ENCODE results near the gene CLDN10. TPM values are rescaled to one million over a fixed set of nuclear protein-coding genes. Genes with fewer than 3 reads are reported as not detected.

Gene CLDN10
- total and polyA plus RNA-seq, 8 donors = 1.3 to 2.1 TPM; not detected in 6

GRCh38 chr13:95585867-95586266 lies 33.3 kb downstream of the CLDN10 start:
- intact Hi-C loops (cut with DNase I; ENCODE audit: low total_unique reads) = no loop called here
- no peaks in the 10 kb centered on the region for H3K9me3 ChIP-seq
- H3K27ac ChIP-seq = no peak overlapping the region
- 87 to 93% (median 90%) methylated on average over 4 of the region's 4 CpGs for WGBS, 5 donors
- no peaks in the 10 kb centered on the region for H3K27me3 ChIP-seq
- no peak for DNase-seq
- no peaks in the 10 kb centered on the region for H3K4me1 ChIP-seq
- H3K4me3 ChIP-seq = no peak overlapping the region
- peaks cover 0 to 75% (median 30%) of the 10 kb centered on the region in 4 donors for H3K36me3 ChIP-seq
- no peak for TF ChIP-seq CTCF (IDR thresholded peaks at IDR 0.05)
- TF ChIP-seq POLR2AphosphoS5 (IDR thresholded peaks at IDR 0.05) = no peak
- no peak for TF ChIP-seq EP300 (IDR thresholded peaks at IDR 0.05)
- TF ChIP-seq POLR2A (IDR thresholded peaks at IDR 0.05) = no peak

GRCh38 chr13:95588134-95588533 lies 35.6 kb downstream of the CLDN10 start:
- H3K4me3 ChIP-seq = no peak overlapping the region
- H3K27ac ChIP-seq = no peak overlapping the region
- TF ChIP-seq CTCF (IDR thresholded peaks at IDR 0.05) (no peak), POLR2AphosphoS5 (IDR thresholded peaks at IDR 0.05) (no peak), POLR2A (IDR thresholded peaks at IDR 0.05) (no peak), EP300 (IDR thresholded peaks at IDR 0.05) (no peak)
- 86 to 91% (median 88%) methylated on average over 3 of the region's 3 CpGs for WGBS, 5 donors
- no peak for DNase-seq
- no peaks in the 10 kb centered on the region for H3K4me1 ChIP-seq
- peaks cover 0 to 57% (median 23%) of the 10 kb centered on the region in 4 donors for H3K36me3 ChIP-seq
- intact Hi-C loops (cut with DNase I; ENCODE audit: low total_unique reads) = no loop called here
- H3K9me3 ChIP-seq = no peaks in the 10 kb centered on the region
- no peaks in the 10 kb centered on the region for H3K27me3 ChIP-seq

- peaks cover 0 to 56% (median 23%) of the 10 kb centered on the region in 4 donors for H3K36me3 ChIP-seq
- no peak for DNase-seq
- H3K27me3 ChIP-seq = no peaks in the 10 kb centered on the region
- H3K27ac ChIP-seq = no peak overlapping the region
- H3K4me3 ChIP-seq = no peak overlapping the region
- WGBS, 5 donors = 81 to 92% (median 90%) methylated on average over 2 of the region's 2 CpGs
- intact Hi-C loops (cut with DNase I; ENCODE audit: low total_unique reads) = no loop called here
- H3K9me3 ChIP-seq = no peaks in the 10 kb centered on the region
- no peaks in the 10 kb centered on the region for H3K4me1 ChIP-seq
- TF ChIP-seq CTCF (IDR thresholded peaks at IDR 0.05) (no peak), POLR2AphosphoS5 (IDR thresholded peaks at IDR 0.05) (no peak), EP300 (IDR thresholded peaks at IDR 0.05) (no peak), POLR2A (IDR thresholded peaks at IDR 0.05) (no peak)
Measured at GRCh38 chr13:95588721-95589120, 36.2 kb downstream of the CLDN10 start.

- H3K4me1 ChIP-seq = no peaks in the 10 kb centered on the region
- no peaks in the 10 kb centered on the region for H3K9me3 ChIP-seq
- intact Hi-C loops (cut with DNase I; ENCODE audit: low total_unique reads) = no loop called here
Measured at GRCh38 chr13:95593462-95593861, 40.9 kb downstream of the CLDN10 start.

More at GRCh38 chr13:95593462-95593861, 40.9 kb downstream of the CLDN10 start:
- no peak for DNase-seq
- WGBS, 5 donors = 18 to 47% (median 32%) methylated on average over 1 of the region's 1 CpG
- H3K27ac ChIP-seq = no peak overlapping the region
- H3K4me3 ChIP-seq = no peak overlapping the region
- H3K27me3 ChIP-seq = no peaks in the 10 kb centered on the region
- no peak for TF ChIP-seq POLR2AphosphoS5 (IDR thresholded peaks at IDR 0.05)
- no peak for TF ChIP-seq CTCF (IDR thresholded peaks at IDR 0.05)
- TF ChIP-seq EP300 (IDR thresholded peaks at IDR 0.05) = no peak
- TF ChIP-seq POLR2A (IDR thresholded peaks at IDR 0.05) = no peak
- peaks cover 0 to 23% (median 6%) of the 10 kb centered on the region in 4 donors for H3K36me3 ChIP-seq

Data from stomach (tissue), 9 donors.